Activated CD4-positive, alpha-beta T cell treated with anti-CD3 and anti-CD28 coated beads, Interleukin-2, Interleukin-6, amounts not matched to agents 100 ng/mL and 50 ng/mL, durations not matched to agents 16 hours and 8 hours (primary cell): ENCODE data around the gene ITPR1.

ENCODE experiments used
- DNase-seq: peaks from one replicate; pipeline ENCODE4 v3.0.0-alpha.2; 2020

Gene ITPR1

GRCh38 chr3:4690277-4690676 is 197.1 kb downstream of the ITPR1 start:
- DNase-seq: no peak

- no peak for DNase-seq
These were observed 200.5 kb downstream of the ITPR1 start for GRCh38 chr3:4693620-4694019.

GRCh38 chr3:4695846-4696245 is 202.7 kb downstream of the ITPR1 start:
- no peak for DNase-seq

DNA sequence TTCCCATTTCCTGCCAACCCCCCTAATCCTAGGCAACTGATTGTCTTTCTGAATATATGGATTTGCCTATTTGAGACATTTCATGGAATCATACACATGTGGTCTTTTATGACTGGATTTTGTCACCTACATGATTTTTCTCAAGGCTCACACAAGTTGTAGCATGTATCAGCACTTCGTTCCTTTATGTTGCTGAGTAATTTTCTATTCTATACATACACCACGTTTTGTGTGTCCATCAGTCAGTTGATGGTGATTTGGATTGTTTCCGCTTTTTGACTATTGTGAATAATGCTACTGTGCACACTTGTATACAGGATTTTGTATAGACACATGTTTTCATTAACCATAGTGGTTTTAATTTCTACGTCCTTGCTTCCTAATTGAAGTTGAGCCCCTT is 203.1 kb downstream of the ITPR1 start:
- DNase-seq: no peak

- DNase-seq: no peak
These were observed 205.1 kb downstream of the ITPR1 start for GRCh38 chr3:4698125-4698821.

GRCh38 chr3:4703054-4703480 is 209.9 kb downstream of the ITPR1 start:
- no peak for DNase-seq

- DNase-seq: no peak
These were observed 211.4 kb downstream of the ITPR1 start for GRCh38 chr3:4704552-4704951.

DNA sequence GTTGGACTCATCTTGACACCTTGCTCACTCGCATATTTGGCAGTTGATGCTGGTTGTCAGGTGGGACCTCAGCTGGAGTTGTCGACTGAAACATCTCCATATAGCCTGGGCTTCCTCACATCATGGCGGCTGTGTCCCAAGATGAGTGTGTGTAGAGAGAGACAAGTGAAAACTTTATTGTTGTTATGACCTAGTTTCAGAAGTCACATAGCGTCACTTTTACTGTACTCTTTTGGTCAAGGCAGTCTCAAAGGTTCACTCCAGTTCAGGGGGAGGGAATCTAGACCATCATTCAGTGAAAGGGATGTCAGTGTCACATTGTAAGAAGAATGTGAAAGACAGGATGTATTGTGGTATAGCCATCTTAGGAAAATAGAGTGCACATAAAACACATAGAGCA is 214.2 kb downstream of the ITPR1 start:
- DNase-seq: no peak

DNA sequence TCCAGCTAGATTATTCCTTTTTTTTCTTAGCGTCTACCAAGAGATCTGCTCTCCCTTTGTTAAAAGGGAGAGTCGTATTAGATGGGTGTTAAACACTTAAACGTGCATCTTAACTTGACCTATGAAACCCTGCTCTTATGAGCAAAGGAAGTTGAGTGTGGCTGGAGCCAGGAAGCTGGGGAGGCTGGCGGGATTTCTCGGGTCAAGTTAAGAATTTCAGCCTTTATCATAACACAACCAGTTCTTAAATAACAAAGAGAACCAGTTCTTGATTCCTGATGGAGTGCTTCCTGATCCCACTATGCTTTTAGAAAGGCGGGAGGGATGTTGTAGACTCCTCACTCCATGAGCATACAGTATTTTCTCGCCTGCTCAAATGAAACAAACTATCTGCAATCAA is 215.1 kb downstream of the ITPR1 start:
- DNase-seq: no peak

GRCh38 chr3:4709341-4709740 is 216.2 kb downstream of the ITPR1 start:
- DNase-seq: no peak

- no peak for DNase-seq
These were observed 217.0 kb downstream of the ITPR1 start for GRCh38 chr3:4710191-4710590.

GRCh38 chr3:4711680-4711992 is 218.5 kb downstream of the ITPR1 start:
- DNase-seq: no peak

DNA sequence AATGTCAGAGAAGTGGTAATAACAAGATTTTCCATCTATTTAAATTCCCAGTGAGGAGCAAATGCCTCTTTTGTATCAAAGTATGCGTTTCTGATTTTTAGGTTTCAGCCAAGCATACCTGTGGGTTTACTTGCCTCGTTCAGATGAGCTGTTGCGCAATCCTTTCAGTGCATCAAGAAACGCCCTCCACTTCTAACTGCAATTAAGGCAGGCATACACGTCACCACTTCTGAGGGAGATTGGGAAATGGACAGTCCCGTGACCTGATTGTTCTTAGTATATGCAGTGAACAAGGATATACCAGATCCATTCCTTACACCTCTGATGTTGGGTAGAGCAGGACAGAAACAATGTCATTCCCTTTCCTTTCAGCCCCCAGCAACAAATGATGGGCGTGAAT is 219.0 kb downstream of the ITPR1 start:
- no peak for DNase-seq

DNA sequence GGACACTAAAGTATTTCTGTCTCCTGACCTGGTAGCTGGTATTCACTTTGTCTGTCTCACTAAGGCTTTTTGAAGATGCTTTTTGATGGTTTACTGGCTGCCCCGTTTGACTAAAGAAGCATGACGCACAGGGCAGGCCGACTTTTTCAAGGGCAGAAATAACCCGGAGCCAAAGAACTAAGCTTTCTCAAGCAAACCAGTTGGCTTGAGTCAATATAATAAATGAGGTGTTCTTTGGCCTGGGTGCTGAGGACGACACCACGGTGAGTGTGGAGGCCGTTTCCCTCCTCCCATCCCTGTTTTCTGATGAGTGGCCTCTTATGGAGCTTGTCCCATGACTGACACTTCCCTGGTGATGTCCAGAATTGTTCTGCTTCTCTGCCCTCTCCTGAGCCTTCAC is 220.9 kb downstream of the ITPR1 start:
- DNase-seq: no peak

DNA sequence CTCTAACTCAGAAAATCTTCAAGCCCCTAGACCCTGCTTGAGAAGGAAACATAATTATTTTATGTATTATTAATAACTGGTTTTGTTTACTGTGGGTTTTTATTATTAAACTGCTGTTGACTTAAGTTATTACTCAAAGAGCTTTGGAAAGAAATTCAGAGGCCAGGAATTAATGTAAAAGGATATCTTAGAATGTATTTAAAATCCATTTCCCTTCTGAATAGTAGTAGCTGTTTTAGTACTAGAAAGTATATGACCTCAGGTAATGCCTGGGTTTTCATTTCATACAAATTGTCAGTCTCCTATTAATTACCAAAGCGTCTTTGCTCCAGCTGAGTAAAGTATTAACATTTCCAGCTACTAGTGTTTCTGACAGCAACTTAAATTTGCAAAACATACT is 223.1 kb downstream of the ITPR1 start:
- DNase-seq: no peak

GRCh38 chr3:4716706-4717362 is 223.7 kb downstream of the ITPR1 start:
- no peak for DNase-seq

- DNase-seq: no peak
These were observed 224.2 kb downstream of the ITPR1 start for GRCh38 chr3:4717363-4717740.

- no peak for DNase-seq
These were observed 225.1 kb downstream of the ITPR1 start for GRCh38 chr3:4718179-4718736.

GRCh38 chr3:4719046-4719501 is 225.9 kb downstream of the ITPR1 start:
- DNase-seq: no peak

DNA sequence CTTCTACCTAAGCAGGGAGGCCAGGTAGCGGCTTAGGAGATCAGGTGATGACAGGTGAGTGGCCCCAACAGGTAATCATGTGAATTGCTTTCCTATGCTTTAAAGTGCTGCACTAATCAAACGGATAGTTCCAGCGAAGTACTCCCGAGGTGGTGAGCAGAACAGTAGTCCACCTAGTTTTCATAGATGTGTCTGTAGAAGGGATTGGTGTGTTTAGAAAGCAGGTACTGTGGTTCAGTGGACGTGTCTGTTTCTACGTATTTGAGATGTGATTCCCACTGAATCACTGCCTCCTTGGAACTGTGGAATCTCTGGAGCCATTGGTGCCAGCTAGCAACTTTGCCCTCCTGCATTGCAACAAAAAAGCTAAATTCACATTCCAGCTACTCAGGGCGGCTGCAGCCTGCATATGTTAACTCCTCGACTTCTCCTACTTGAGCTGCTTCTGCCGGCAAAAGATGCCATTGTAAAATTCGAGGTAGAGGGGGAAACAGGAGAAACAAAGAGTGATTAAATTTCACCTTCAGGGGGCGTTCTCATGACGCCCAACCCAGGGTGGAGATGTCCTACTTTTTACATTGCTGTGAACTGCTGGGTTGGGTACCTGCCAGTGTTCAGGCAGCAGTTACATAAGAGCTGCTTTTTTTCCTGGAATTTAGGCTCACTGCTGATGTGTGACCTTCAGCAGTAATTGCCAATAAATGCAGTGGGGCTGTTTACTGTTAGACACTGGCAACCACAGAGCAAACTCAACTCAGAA is 227.3 kb downstream of the ITPR1 start:
- DNase-seq: peak; percentile 29

- DNase-seq: no peak
These were observed 228.4 kb downstream of the ITPR1 start for GRCh38 chr3:4721511-4721911.

DNA sequence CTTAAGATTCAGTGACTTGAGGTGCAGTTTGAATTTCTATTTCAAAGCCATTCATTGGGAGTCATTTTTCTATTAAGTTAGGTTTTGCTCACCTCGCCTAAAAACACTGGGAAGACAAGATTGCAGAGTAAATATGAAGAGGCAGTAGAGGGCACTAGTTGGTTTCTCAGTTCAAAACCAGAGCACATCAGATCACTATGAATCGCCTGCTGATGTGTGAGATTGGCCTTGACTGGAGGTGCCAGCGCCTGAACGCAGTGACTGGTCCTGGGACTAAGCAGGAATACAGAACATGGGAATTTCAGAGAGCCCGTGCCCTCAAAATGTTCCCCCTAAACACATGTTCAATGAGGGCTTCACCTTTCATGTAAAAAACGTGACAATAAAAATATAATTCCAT is 229.0 kb downstream of the ITPR1 start:
- peak; percentile 61 for DNase-seq

DNA sequence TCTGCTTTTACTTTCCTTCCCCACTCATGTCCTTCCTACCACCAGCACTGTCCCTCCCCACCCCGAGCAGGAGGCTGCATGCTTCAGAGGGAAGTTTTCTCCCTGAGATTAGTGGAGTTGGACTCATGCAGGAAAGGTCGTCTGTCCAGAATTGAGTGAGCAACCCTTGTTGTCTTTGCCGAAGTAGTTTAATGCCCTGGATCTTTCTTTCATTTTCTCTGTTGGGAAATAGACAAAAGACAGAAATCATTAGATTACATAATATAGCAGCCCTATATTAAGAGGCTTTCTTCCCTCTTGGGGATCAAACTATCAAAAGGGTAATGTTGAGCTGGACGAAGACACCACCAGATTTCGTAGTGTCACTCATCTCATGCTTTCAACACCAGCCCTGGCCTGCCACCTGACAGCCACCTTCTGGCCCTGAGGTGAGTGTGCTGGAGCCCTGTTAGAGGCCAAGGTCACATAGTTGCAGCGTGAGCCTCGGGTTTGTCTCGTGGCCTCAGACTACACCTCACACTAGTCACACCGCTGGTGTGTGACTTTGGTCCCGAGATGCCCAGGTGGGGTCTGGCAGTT is 231.0 kb downstream of the ITPR1 start:
- DNase-seq: no peak

DNA sequence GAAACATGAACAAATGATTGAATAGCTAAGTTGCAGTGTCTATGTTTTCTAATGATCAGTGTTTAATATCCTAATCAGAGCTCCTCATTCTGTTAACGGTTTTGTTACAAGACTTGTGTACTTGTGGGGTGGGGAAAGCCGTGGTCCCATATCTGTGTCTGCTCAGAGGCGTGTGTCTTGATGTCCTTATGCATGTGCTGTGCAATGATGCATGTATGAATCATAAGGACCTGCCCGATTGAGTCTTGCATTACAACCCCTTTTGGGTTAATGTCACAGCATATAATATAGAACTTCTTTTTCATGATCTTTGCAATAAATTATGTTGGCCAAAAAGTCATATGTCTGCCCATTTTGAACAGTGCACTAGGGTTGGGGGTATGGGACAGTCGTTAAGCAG is 233.4 kb downstream of the ITPR1 start:
- no peak for DNase-seq
